ENCODE data around the gene PSTK. TPM values are rescaled to one million over a fixed set of nuclear protein-coding genes. Genes with fewer than 3 reads are reported as not detected.

Gene PSTK
- polyA plus RNA-seq, 1 donor from 2014 or later = 21.0 TPM

GRCh38 chr10:122974543-122975064, 5.6 kb upstream of the PSTK start:
- Histone ChIP-seq H3K4me2 (ENCODE audit: low read length) (no peak overlapping the region), H3K27me3 (ENCODE audit: insufficient read depth, low read depth, low read length) (no peaks in the 10 kb centered on the region), H4K20me1 (ENCODE audit: insufficient read depth) (no peaks in the 10 kb centered on the region), H2AFZ (ENCODE audit: low read depth, low read length) (no peak overlapping the region), H3K9me2 (ENCODE audit: insufficient read depth, low read length) (no peaks in the 10 kb centered on the region), H3F3A (ENCODE audit: insufficient read depth, low read length, poor library complexity, severe bottlenecking) (no peaks in the 10 kb centered on the region), H3K36me3 (ENCODE audit: insufficient read depth, low read length) (no peaks in the 10 kb centered on the region), H3K4me3 (ENCODE audit: low read length) (no peak overlapping the region), H3K79me2 (replicated peaks; ENCODE audit: insufficient read depth, low read length) (no peaks in the 10 kb centered on the region), H3K9ac (ENCODE audit: low read length) (no peak overlapping the region), H3K27ac (ENCODE audit: low read length) (no peak overlapping the region), H3K9me3 (ENCODE audit: low read length) (no peaks in the 10 kb centered on the region)
- TF ChIP-seq POLR2AphosphoS5 (IDR thresholded peaks at IDR 0.05) (no peak), EZH2 (IDR thresholded peaks at IDR 0.05; ENCODE audit: borderline replicate concordance, insufficient read depth, low read length, poor library complexity, severe bottlenecking) (no peak), SMC3 (conservative IDR thresholded peaks at IDR 0.05; ENCODE audit: poor library complexity) (no peak), CTCF (IDR thresholded peaks at IDR 0.05; ENCODE audit: poor library complexity, severe bottlenecking) (no peak), REST (IDR thresholded peaks at IDR 0.05; ENCODE audit: borderline replicate concordance) (no peak), MXI1 (conservative IDR thresholded peaks at IDR 0.05; ENCODE audit: poor library complexity, severe bottlenecking) (no peak), EP300 (conservative IDR thresholded peaks at IDR 0.05; ENCODE audit: poor library complexity, severe bottlenecking) (no peak), RAD21 (conservative IDR thresholded peaks at IDR 0.05) (no peak), TAF1 (IDR thresholded peaks at IDR 0.05; ENCODE audit: low read depth) (no peak)

- no peak overlapping the region for H3K27ac ChIP-seq (ENCODE audit: low read length)
- TF ChIP-seq RAD21 (conservative IDR thresholded peaks at IDR 0.05) = no peak
- TF ChIP-seq CTCF (IDR thresholded peaks at IDR 0.05; ENCODE audit: poor library complexity, severe bottlenecking) = peak; percentile 13
- no peak for TF ChIP-seq MXI1 (conservative IDR thresholded peaks at IDR 0.05; ENCODE audit: poor library complexity, severe bottlenecking)
- H3K9me3 ChIP-seq (ENCODE audit: low read length) = no peaks in the 10 kb centered on the region
- H3K27me3 ChIP-seq (ENCODE audit: insufficient read depth, low read depth, low read length) = no peaks in the 10 kb centered on the region
- H4K20me1 ChIP-seq (ENCODE audit: insufficient read depth) = no peaks in the 10 kb centered on the region
- no peak overlapping the region for H2AFZ ChIP-seq (ENCODE audit: low read depth, low read length)
- peaks cover 5% of the 10 kb centered on the region for H3K36me3 ChIP-seq (ENCODE audit: insufficient read depth, low read length)
- no peaks in the 10 kb centered on the region for H3K9me2 ChIP-seq (ENCODE audit: insufficient read depth, low read length)
- no peaks in the 10 kb centered on the region for H3F3A ChIP-seq (ENCODE audit: insufficient read depth, low read length, poor library complexity, severe bottlenecking)
- no peak overlapping the region for H3K4me2 ChIP-seq (ENCODE audit: low read length)
- peak overlapping the region; percentile 89 for H3K4me3 ChIP-seq (ENCODE audit: low read length)
- H3K79me2 ChIP-seq (replicated peaks; ENCODE audit: insufficient read depth, low read length) = no peaks in the 10 kb centered on the region
- no peak overlapping the region for H3K9ac ChIP-seq (ENCODE audit: low read length)
These were observed 864 bp downstream of the PSTK start for GRCh38 chr10:122981066-122981464.

Measured in neural cell (in vitro differentiated cells).